ENCODE measurements around the gene CCDC27. TPM values are rescaled to one million over a fixed set of nuclear protein-coding genes. Genes with fewer than 3 reads are reported as not detected.

CCDC27 gene
- total and polyA plus RNA-seq, 5 donors from 2014 or later = not detected

- Mint-ChIP-seq H3K27me3 (peaks cover 17% of the 10 kb centered on the region), H3K9me3 (peaks cover 0 to 3% (median 0%) of the 10 kb centered on the region in 7 donors), H3K4me1 (no peaks in the 10 kb centered on the region), H3K4me3 (no peak overlapping the region), H3K36me3 (no peaks in the 10 kb centered on the region), H3K27ac (no peak overlapping the region)
- H3K4me1 ChIP-seq (ENCODE audit: control insufficient read depth, insufficient read depth, low read length, poor library complexity, severe bottlenecking) = no peaks in the 10 kb centered on the region
- H3K36me3 ChIP-seq (ENCODE audit: control insufficient read depth, insufficient read depth, low read length) = no peaks in the 10 kb centered on the region
- DNase-seq (no peak), ATAC-seq (ENCODE audit: low read depth in 2 of 2) (no peak)
- H3K9me3 ChIP-seq (ENCODE audit: control insufficient read depth in 2 of 2, low read length in 2 of 2) = no peaks in the 10 kb centered on the region
- H3K27ac ChIP-seq (ENCODE audit: insufficient read depth, low read length, poor library complexity, severe bottlenecking) = no peak overlapping the region
- H3K4me3 ChIP-seq (ENCODE audit: low read depth, low read length) = no peak overlapping the region
- H3K27me3 ChIP-seq (ENCODE audit: control insufficient read depth, insufficient read depth, low read length) = peaks cover 4% of the 10 kb centered on the region
Measured at GRCh38 chr1:3763351-3764125, 11.3 kb downstream of the CCDC27 start.

GRCh38 chr1:3767328-3767925 is 15.2 kb downstream of the CCDC27 start:
- peak overlapping the region in 1 of 3 donors; percentile 93 for H3K27ac Mint-ChIP-seq
- Histone ChIP-seq H3K27ac (ENCODE audit: insufficient read depth, low read length, poor library complexity, severe bottlenecking) (no peak overlapping the region), H3K4me3 (ENCODE audit: low read depth, low read length) (no peak overlapping the region), H3K27me3 (ENCODE audit: control insufficient read depth, insufficient read depth, low read length) (no peaks in the 10 kb centered on the region), H3K4me1 (ENCODE audit: control insufficient read depth, insufficient read depth, low read length, poor library complexity, severe bottlenecking) (peaks cover 11% of the 10 kb centered on the region), H3K9me3 (ENCODE audit: control insufficient read depth in 2 of 2, low read length in 2 of 2) (no peaks in the 10 kb centered on the region), H3K36me3 (ENCODE audit: control insufficient read depth, insufficient read depth, low read length) (no peaks in the 10 kb centered on the region)
- peaks cover 0 to 2% (median 0%) of the 10 kb centered on the region in 7 donors for H3K9me3 Mint-ChIP-seq
- no peak for ATAC-seq (ENCODE audit: low read depth in 2 of 2)
- no peak for DNase-seq
- H3K36me3 Mint-ChIP-seq = no peaks in the 10 kb centered on the region
- H3K27me3 Mint-ChIP-seq = peaks cover 4% of the 10 kb centered on the region
- peak overlapping the region in 1 of 4 donors; percentile 15 for H3K4me3 Mint-ChIP-seq
- H3K4me1 Mint-ChIP-seq = peaks cover 0 to 13% (median 0%) of the 10 kb centered on the region in 4 donors

GRCh38 chr1:3768811-3769390 is 16.7 kb downstream of the CCDC27 start:
- no peak overlapping the region for H3K4me3 ChIP-seq (ENCODE audit: low read depth, low read length)
- Mint-ChIP-seq H3K27me3 (peaks cover 4% of the 10 kb centered on the region), H3K4me1 (peaks cover 0 to 17% (median 0%) of the 10 kb centered on the region in 4 donors), H3K9me3 (peaks cover 0 to 2% (median 0%) of the 10 kb centered on the region in 7 donors), H3K4me3 (no peak overlapping the region), H3K27ac (no peak overlapping the region), H3K36me3 (no peaks in the 10 kb centered on the region)
- DNase-seq (no peak), ATAC-seq (ENCODE audit: low read depth in 2 of 2) (no peak)
- no peaks in the 10 kb centered on the region for H3K9me3 ChIP-seq (ENCODE audit: control insufficient read depth in 2 of 2, low read length in 2 of 2)
- no peak overlapping the region for H3K27ac ChIP-seq (ENCODE audit: insufficient read depth, low read length, poor library complexity, severe bottlenecking)
- no peaks in the 10 kb centered on the region for H3K27me3 ChIP-seq (ENCODE audit: control insufficient read depth, insufficient read depth, low read length)
- H3K4me1 ChIP-seq (ENCODE audit: control insufficient read depth, insufficient read depth, low read length, poor library complexity, severe bottlenecking) = peaks cover 19% of the 10 kb centered on the region
- no peaks in the 10 kb centered on the region for H3K36me3 ChIP-seq (ENCODE audit: control insufficient read depth, insufficient read depth, low read length)

- H3K27me3 Mint-ChIP-seq = peaks cover 4% of the 10 kb centered on the region
- no peak for ATAC-seq (ENCODE audit: low read depth in 2 of 2)
- H3K36me3 ChIP-seq (ENCODE audit: control insufficient read depth, insufficient read depth, low read length) = no peaks in the 10 kb centered on the region
Measured at GRCh38 chr1:3770047-3770765, 18.0 kb downstream of the CCDC27 start.

GRCh38 chr1:3771108-3772026 is 19.1 kb downstream of the CCDC27 start:
- Mint-ChIP-seq H3K27me3 (peaks cover 4% of the 10 kb centered on the region), H3K4me3 (peak overlapping the region; percentile 22 to 81 (median 66)), H3K4me1 (peaks cover 0 to 22% (median 0%) of the 10 kb centered on the region in 4 donors), H3K9me3 (peaks cover 0 to 2% (median 0%) of the 10 kb centered on the region in 7 donors), H3K36me3 (no peaks in the 10 kb centered on the region), H3K27ac (no peak overlapping the region)
- DNase-seq = no peak
- H3K36me3 ChIP-seq (ENCODE audit: control insufficient read depth, insufficient read depth, low read length) = no peaks in the 10 kb centered on the region
- H3K4me3 ChIP-seq (ENCODE audit: low read depth, low read length) = no peak overlapping the region
- H3K27ac ChIP-seq (ENCODE audit: insufficient read depth, low read length, poor library complexity, severe bottlenecking) = no peak overlapping the region
- H3K9me3 ChIP-seq (ENCODE audit: control insufficient read depth in 2 of 2, low read length in 2 of 2) = no peaks in the 10 kb centered on the region
- no peaks in the 10 kb centered on the region for H3K27me3 ChIP-seq (ENCODE audit: control insufficient read depth, insufficient read depth, low read length)
- peaks cover 22% of the 10 kb centered on the region for H3K4me1 ChIP-seq (ENCODE audit: control insufficient read depth, insufficient read depth, low read length, poor library complexity, severe bottlenecking)
- ATAC-seq (ENCODE audit: low read depth in 2 of 2) = no peak

More at GRCh38 chr1:3770047-3770765, 18.0 kb downstream of the CCDC27 start:
- Mint-ChIP-seq H3K4me1 (peaks cover 0 to 19% (median 0%) of the 10 kb centered on the region in 4 donors), H3K9me3 (peaks cover 0 to 2% (median 0%) of the 10 kb centered on the region in 7 donors), H3K27ac (no peak overlapping the region), H3K4me3 (peak overlapping the region in 3 of 4 donors; percentile 37 to 80 (median 65)), H3K36me3 (no peaks in the 10 kb centered on the region)
- Histone ChIP-seq H3K27ac (ENCODE audit: insufficient read depth, low read length, poor library complexity, severe bottlenecking) (no peak overlapping the region), H3K9me3 (ENCODE audit: control insufficient read depth in 2 of 2, low read length in 2 of 2) (no peaks in the 10 kb centered on the region), H3K27me3 (ENCODE audit: control insufficient read depth, insufficient read depth, low read length) (no peaks in the 10 kb centered on the region), H3K4me3 (ENCODE audit: low read depth, low read length) (no peak overlapping the region), H3K4me1 (ENCODE audit: control insufficient read depth, insufficient read depth, low read length, poor library complexity, severe bottlenecking) (peaks cover 19% of the 10 kb centered on the region)
- DNase-seq = no peak

- Mint-ChIP-seq H3K27ac (no peak overlapping the region), H3K9me3 (peaks cover 0 to 2% (median 0%) of the 10 kb centered on the region in 7 donors), H3K36me3 (no peaks in the 10 kb centered on the region), H3K4me3 (peak overlapping the region in 3 of 4 donors; percentile 21 to 81 (median 74)), H3K4me1 (peaks cover 0 to 22% (median 0%) of the 10 kb centered on the region in 4 donors), H3K27me3 (peaks cover 4% of the 10 kb centered on the region)
- peak; percentile 83 to 88 (median 87) for DNase-seq
- Histone ChIP-seq H3K27me3 (ENCODE audit: control insufficient read depth, insufficient read depth, low read length) (no peaks in the 10 kb centered on the region), H3K27ac (ENCODE audit: insufficient read depth, low read length, poor library complexity, severe bottlenecking) (no peak overlapping the region), H3K9me3 (ENCODE audit: control insufficient read depth in 2 of 2, low read length in 2 of 2) (no peaks in the 10 kb centered on the region), H3K36me3 (ENCODE audit: control insufficient read depth, insufficient read depth, low read length) (no peaks in the 10 kb centered on the region), H3K4me1 (ENCODE audit: control insufficient read depth, insufficient read depth, low read length, poor library complexity, severe bottlenecking) (peaks cover 22% of the 10 kb centered on the region), H3K4me3 (ENCODE audit: low read depth, low read length) (no peak overlapping the region)
- ATAC-seq (ENCODE audit: low read depth in 2 of 2) = peak; percentile 78 to 81
Measured at GRCh38 chr1:3772027-3772714, 19.9 kb downstream of the CCDC27 start.

All from CD4-positive, CD25-positive, alpha-beta regulatory T cell (primary cell).